KOPT-K1 (cell line): ENCODE results near the gene EEF1A1.
"Not testable (repeated sequence)": the region's sequence is repeated elsewhere in the genome, so short reads cannot be mapped to it uniquely, and the experiment has no call there.

Source experiments
- H3K27ac ChIP-seq: fragments of 200-600 bp; sonication (generic); 2 replicates; pipeline ENCODE4 v1.5.1; 2016; ENCODE audit warnings: antibody characterized with exemption, mild to moderate bottlenecking, low read depth, low read length; ENCODE audit not compliant: poor library complexity, severe bottlenecking
- H3K36me3 ChIP-seq: fragments of 200-600 bp; sonication (generic); 2 replicates; pipeline ENCODE4 v1.5.1; 2017; ENCODE audit warnings: antibody characterized with exemption, mild to moderate bottlenecking, low read length, moderate library complexity; ENCODE audit not compliant: insufficient read depth
- H3K9me3 ChIP-seq: fragments of 200-600 bp; sonication (generic); 2 replicates; pipeline ENCODE4 v1.5.1; 2017; ENCODE audit warnings: antibody characterized with exemption, low read length, mild to moderate bottlenecking; ENCODE audit not compliant: insufficient read depth, poor library complexity, severe bottlenecking

EEF1A1 gene

GRCh38 chr6:73548458-73549446 lies 27.9 kb upstream of the EEF1A1 start:
- Histone ChIP-seq H3K36me3 (no peaks in the 10 kb centered on the region), H3K27ac (no peak overlapping the region), H3K9me3 (no peaks in the 10 kb centered on the region)

GRCh38 chr6:73547036-73547435 lies 26.2 kb upstream of the EEF1A1 start:
- no peak overlapping the region for H3K27ac ChIP-seq
- H3K9me3 ChIP-seq, result no peaks in the 10 kb centered on the region
- H3K36me3 ChIP-seq, result no peaks in the 10 kb centered on the region

GRCh38 chr6:73542891-73543290 lies 22.1 kb upstream of the EEF1A1 start:
- no peaks in the 10 kb centered on the region for H3K9me3 ChIP-seq
- H3K27ac ChIP-seq, result no peak overlapping the region
- H3K36me3 ChIP-seq, result no peaks in the 10 kb centered on the region

GRCh38 chr6:73542481-73542880 lies 21.6 kb upstream of the EEF1A1 start:
- H3K27ac ChIP-seq, H3K9me3 ChIP-seq, H3K36me3 ChIP-seq: not testable (repeated sequence)

GRCh38 chr6:73538116-73538779 lies 17.4 kb upstream of the EEF1A1 start:
- Histone ChIP-seq H3K27ac (no peak overlapping the region), H3K36me3 (no peaks in the 10 kb centered on the region)

GRCh38 chr6:73537677-73538076 lies 16.8 kb upstream of the EEF1A1 start:
- Histone ChIP-seq H3K9me3 (no peaks in the 10 kb centered on the region), H3K27ac (no peak overlapping the region), H3K36me3 (no peaks in the 10 kb centered on the region)

More at GRCh38 chr6:73538116-73538779, 17.4 kb upstream of the EEF1A1 start:
- H3K9me3 ChIP-seq, result no peaks in the 10 kb centered on the region

- Histone ChIP-seq H3K9me3 (no peaks in the 10 kb centered on the region), H3K36me3 (no peaks in the 10 kb centered on the region)
Observed at GRCh38 chr6:73534628-73535027, 13.8 kb upstream of the EEF1A1 start.

GRCh38 chr6:73532293-73532692 lies 11.5 kb upstream of the EEF1A1 start:
- no peaks in the 10 kb centered on the region for H3K36me3 ChIP-seq

More at GRCh38 chr6:73534628-73535027, 13.8 kb upstream of the EEF1A1 start:
- H3K27ac ChIP-seq, result no peak overlapping the region

GRCh38 chr6:73528897-73529296 lies 8.1 kb upstream of the EEF1A1 start:
- no peaks in the 10 kb centered on the region for H3K9me3 ChIP-seq
- no peak overlapping the region for H3K27ac ChIP-seq
- no peaks in the 10 kb centered on the region for H3K36me3 ChIP-seq

More at GRCh38 chr6:73532293-73532692, 11.5 kb upstream of the EEF1A1 start:
- Histone ChIP-seq H3K9me3 (no peaks in the 10 kb centered on the region), H3K27ac (no peak overlapping the region)

- no peaks in the 10 kb centered on the region for H3K9me3 ChIP-seq
- no peak overlapping the region for H3K27ac ChIP-seq
- H3K36me3 ChIP-seq, result peaks cover under 1% of the 10 kb centered on the region; the same call in 1 of the 2 replicates
Observed at GRCh38 chr6:73525546-73526330, 4.9 kb upstream of the EEF1A1 start.

GRCh38 chr6:73523434-73524123 lies 2.7 kb upstream of the EEF1A1 start:
- Histone ChIP-seq H3K27ac (peak overlapping the region; percentile 99), H3K9me3 (no peaks in the 10 kb centered on the region), H3K36me3 (peaks cover 22% of the 10 kb centered on the region)

GRCh38 chr6:73521351-73521985 lies 636 bp upstream of the EEF1A1 start:
- no peaks in the 10 kb centered on the region for H3K9me3 ChIP-seq
- peaks cover 43% of the 10 kb centered on the region for H3K36me3 ChIP-seq
- peak overlapping the region; percentile 99 for H3K27ac ChIP-seq

- peak overlapping the region; percentile 99 for H3K27ac ChIP-seq
- H3K36me3 ChIP-seq, result peaks cover 57% of the 10 kb centered on the region
- H3K9me3 ChIP-seq, result no peaks in the 10 kb centered on the region
Observed at GRCh38 chr6:73519926-73520687, 725 bp downstream of the EEF1A1 start.
